Prostate gland (tissue), 2 donors: ENCODE measurements around the gene MTG1. TPM values are rescaled to one million over a fixed set of nuclear protein-coding genes. Genes with fewer than 3 reads are reported as not detected.
"Not testable (repeated sequence)": the region's sequence is repeated elsewhere in the genome, so short reads cannot be mapped to it uniquely, and the experiment has no call there.

Experiments used
- DNase-seq: peaks from one replicate; pipeline ENCODE4 v3.0.0-alpha.2; 2019; ENCODE audit warnings: low spot score
- H3K27ac ChIP-seq, 2 donors: fragments of 200-600 bp; sonication (generic); 2 replicates each; pipeline ENCODE4 v1.5.1; 2017 to 2019
- H3K27me3 ChIP-seq: fragments of 200-600 bp; sonication (generic); replicated peaks from 2 replicates; pipeline ENCODE4 v1.5.1; 2019; ENCODE audit not compliant: insufficient read depth
- H3K36me3 ChIP-seq, 2 donors: fragments of 200-600 bp; sonication (generic); 1 replicate in 1 of 2; 2 replicates in 1 of 2; pipeline versions ENCODE4 v1.5.1 to v1.8.1; 2017 to 2019
- H3K4me1 ChIP-seq: fragments of 200-600 bp; sonication (generic); replicated peaks from 2 replicates; pipeline ENCODE4 v1.5.1; 2019
- H3K4me3 ChIP-seq, 2 donors: fragments of 200-600 bp; sonication (generic); 2 replicates each; pipeline ENCODE4 v1.5.1; 2017 to 2019
- H3K9me3 ChIP-seq: fragments of 200-600 bp; sonication (generic); 2 replicates; pipeline ENCODE4 v1.5.1; 2017
- CTCF ChIP-seq, 4 experiments: fragments of 200-600 bp in 2 of 4; fragments of 450-650 bp in 2 of 4; sonication (generic) in 2 of 4; IDR thresholded peaks; 1 replicate in 3 of 4; 2 replicates in 1 of 4; pipeline ENCODE4 v1.5.1; 2016 to 2019; ENCODE audit warnings: antibody characterized with exemption in 4 of 4, mild to moderate bottlenecking in 2 of 4, moderate library complexity in 2 of 4
- POLR2A ChIP-seq: fragments of 450-650 bp; IDR thresholded peaks from one replicate; pipeline ENCODE4 v1.6.1; 2016; ENCODE audit warnings: antibody characterized with exemption, mild to moderate bottlenecking
- POLR2AphosphoS5 ChIP-seq: sonication (generic); formaldehyde crosslinking; IDR thresholded peaks from one replicate; pipeline ENCODE4 v1.6.1; 2017; ENCODE audit warnings: antibody characterized with exemption
- WGBS: methylation state at CpG from one replicate; pipeline ENCODE4 v1.1.5; 2018; 5-methylcytosine and 5-hydroxymethylcytosine counted together
- intact Hi-C: fragments of 100-400 bp; cut with DNase I; formaldehyde crosslinking; loops from one replicate; pipeline ENCODE4 v1.14.2; 2022
- total RNA-seq, 2 donors: library from RNA; depleted of rRNA; stranded (reverse); fragments of >200 nt; gene quantifications; one replicate each; pipeline ENCODE4 v1.1.0, GENCODE V29; 2016

The MTG1 gene
- total RNA-seq, 2 donors from 2014 or later: 26.8 to 67.4 TPM

- Histone ChIP-seq H3K4me1 (no peaks in the 10 kb centered on the region), H3K36me3 (no peaks in the 10 kb centered on the region), H3K9me3 (no peaks in the 10 kb centered on the region), H3K27ac (no peak overlapping the region), H3K4me3 (no peak overlapping the region), H3K27me3 (no peaks in the 10 kb centered on the region)
- no peak for DNase-seq
- WGBS: 78% methylated on average over 11 of the region's 11 CpGs
- intact Hi-C loops: no loop called here
- no peak for TF ChIP-seq CTCF (IDR thresholded peaks at IDR 0.05)
- no peak for TF ChIP-seq POLR2A
- TF ChIP-seq POLR2AphosphoS5: no peak
Measured at GRCh38 chr10:133438711-133439273, 44.8 kb downstream of the MTG1 start.

DNA sequence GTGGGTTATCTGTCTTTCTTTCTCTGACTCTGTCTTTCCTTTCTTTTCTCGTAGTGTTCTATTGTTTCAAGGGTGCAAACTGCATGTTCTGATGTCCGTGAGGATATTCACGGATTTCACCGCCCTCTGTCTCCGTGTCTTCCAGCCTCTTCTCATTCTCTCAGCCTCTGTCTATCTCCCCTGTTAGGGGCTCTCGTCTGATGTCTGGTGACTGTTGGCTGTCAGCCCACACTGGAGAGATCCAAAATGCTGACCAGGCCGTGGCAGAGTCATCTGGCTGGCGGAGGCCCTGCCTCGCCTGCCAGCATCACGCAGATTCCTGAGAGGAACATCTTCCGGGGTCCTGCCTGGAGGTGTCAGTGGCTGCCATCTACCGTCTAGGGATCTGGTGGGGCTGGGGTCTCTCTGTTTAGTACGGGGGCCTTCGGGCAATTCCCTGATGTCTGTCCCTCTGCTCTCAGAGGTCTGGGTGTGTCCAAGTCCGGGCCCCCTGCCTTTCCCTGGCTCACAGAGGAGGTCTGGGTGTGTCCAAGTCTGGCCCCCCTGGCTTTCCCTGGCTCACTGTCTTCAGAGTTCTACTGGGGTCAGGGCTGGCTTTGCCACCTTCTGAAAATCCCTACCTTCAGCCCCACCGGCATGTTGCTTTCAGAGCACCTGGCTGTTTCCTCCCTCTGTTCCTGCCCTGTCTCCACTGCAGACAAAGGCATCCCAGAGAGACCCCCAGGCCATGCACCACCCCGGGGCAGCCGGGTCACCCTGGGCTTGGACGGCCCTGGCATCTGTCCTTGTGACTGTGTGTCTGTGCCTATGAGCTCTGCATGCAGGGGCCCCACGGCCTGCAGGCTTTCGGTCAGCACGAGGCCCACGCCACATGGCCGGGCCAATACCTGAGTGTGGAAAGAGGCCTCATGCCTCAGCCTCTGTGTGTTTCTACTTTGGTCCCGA, 45.8 kb downstream of the MTG1 start:
- DNase-seq: no peak
- WGBS: 88% methylated on average over 25 of the region's 25 CpGs
- Histone ChIP-seq H3K9me3 (no peaks in the 10 kb centered on the region), H3K4me3 (no peak overlapping the region), H3K27me3 (no peaks in the 10 kb centered on the region), H3K4me1 (no peaks in the 10 kb centered on the region), H3K27ac (no peak overlapping the region), H3K36me3 (no peaks in the 10 kb centered on the region)
- intact Hi-C loops: no loop called here
- no peak for TF ChIP-seq POLR2AphosphoS5
- TF ChIP-seq CTCF (IDR thresholded peaks at IDR 0.05): no peak
- no peak for TF ChIP-seq POLR2A

DNA sequence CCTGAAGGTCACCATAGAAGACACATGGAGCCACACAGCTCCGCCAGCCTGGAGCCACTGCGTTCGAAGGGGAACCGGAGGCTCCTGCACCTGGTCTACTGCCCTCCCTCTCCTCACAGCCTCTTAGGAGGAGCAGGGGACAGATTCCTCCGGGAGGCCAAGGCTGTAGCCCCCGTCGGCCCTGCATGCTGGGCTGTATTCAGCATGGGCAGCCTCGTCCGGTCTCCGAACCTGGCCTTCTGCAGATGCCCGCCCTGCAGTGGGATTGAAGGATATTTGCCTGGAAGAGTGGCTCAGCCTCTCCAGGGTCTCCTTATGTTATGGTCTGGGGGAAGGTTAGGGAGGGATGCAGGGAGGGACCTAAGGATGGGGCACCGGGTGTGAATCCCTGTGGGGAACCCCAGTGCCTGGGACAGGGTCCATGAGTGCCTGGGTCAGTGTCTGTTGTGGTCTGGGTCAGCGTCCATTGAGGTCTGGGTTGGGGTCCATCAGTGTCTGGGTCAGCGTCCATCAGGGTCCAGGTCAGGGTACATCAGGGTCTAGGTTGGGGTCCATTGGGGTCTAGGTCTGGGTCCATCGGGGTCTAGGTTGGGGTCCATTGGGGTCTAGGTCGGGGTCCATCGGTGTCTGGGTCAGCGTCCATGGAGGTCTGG, 46.8 kb downstream of the MTG1 start:
- no peak for DNase-seq
- Histone ChIP-seq H3K4me1 (no peaks in the 10 kb centered on the region), H3K27ac (no peak overlapping the region), H3K9me3 (no peaks in the 10 kb centered on the region), H3K36me3 (no peaks in the 10 kb centered on the region), H3K4me3 (no peak overlapping the region), H3K27me3 (no peaks in the 10 kb centered on the region)
- intact Hi-C loops: no loop called here
- TF ChIP-seq POLR2A (no peak), POLR2AphosphoS5 (no peak), CTCF (IDR thresholded peaks at IDR 0.05) (no peak)
- 97% methylated on average over 18 of the region's 18 CpGs for WGBS

- H3K27ac ChIP-seq, H3K4me1 ChIP-seq, intact Hi-C loops, H3K4me3 ChIP-seq, DNase-seq, H3K9me3 ChIP-seq, H3K36me3 ChIP-seq, H3K27me3 ChIP-seq: not testable (repeated sequence)
- 78% methylated on average over 7 of the region's 21 CpGs for WGBS
Measured at GRCh38 chr10:133441356-133441755, 47.4 kb downstream of the MTG1 start.

- Histone ChIP-seq H3K36me3 (no peaks in the 10 kb centered on the region), H3K4me1 (no peaks in the 10 kb centered on the region), H3K27me3 (no peaks in the 10 kb centered on the region), H3K4me3 (no peak overlapping the region), H3K27ac (no peak overlapping the region), H3K9me3 (no peaks in the 10 kb centered on the region)
- no peak for TF ChIP-seq CTCF (IDR thresholded peaks at IDR 0.05)
- TF ChIP-seq POLR2A: no peak
- intact Hi-C loops: no loop called here
- DNase-seq: no peak
- 78% methylated on average over 12 of the region's 12 CpGs for WGBS
Measured at GRCh38 chr10:133441780-133442179, 47.8 kb downstream of the MTG1 start.
